Activated CD4-positive, CD25-positive, alpha-beta regulatory T cell treated with anti-CD3 and anti-CD28 coated beads, Interleukin-2, amount 50 U/mL, for 72 hours (primary cell): ENCODE measurements around the gene ZNF454.

ENCODE experiments used
- DNase-seq: peaks from one replicate; pipeline ENCODE4 v3.0.0; 2021

Gene ZNF454

GRCh38 chr5:178993955-178994579 is 53.1 kb downstream of the ZNF454 start:
- no peak for DNase-seq

- DNase-seq = no peak
These were observed 53.8 kb downstream of the ZNF454 start, which contains the start of gene GRM6 for GRCh38 chr5:178994580-178995340. Gene GRM6, minus strand, starts transcription at chr5:178995320. Its CDS starts 376 bp downstream, at chr5:178994944.

- DNase-seq = no peak
These were observed 54.3 kb downstream of the ZNF454 start for GRCh38 chr5:178995341-178995690.

- no peak for DNase-seq
These were observed 55.2 kb downstream of the ZNF454 start for GRCh38 chr5:178996156-178996555.

GRCh38 chr5:178997191-178997590 is 56.2 kb downstream of the ZNF454 start:
- no peak for DNase-seq

- DNase-seq = no peak
These were observed 57.4 kb downstream of the ZNF454 start for GRCh38 chr5:178998441-178998840.

GRCh38 chr5:179006564-179006963 is 65.6 kb downstream of the ZNF454 start:
- no peak for DNase-seq

GRCh38 chr5:179008667-179009066 is 67.7 kb downstream of the ZNF454 start:
- DNase-seq = no peak
